Vagina (tissue), 2 donors: ENCODE measurements around the gene ASCC3.

Source experiments
- POLR2A ChIP-seq, 2 donors: fragments of 450-650 bp; IDR thresholded peaks; one replicate each; pipeline ENCODE4 v1.6.1; 2017; ENCODE audit warnings: antibody characterized with exemption in 2 of 2, mild to moderate bottlenecking in 2 of 2, moderate library complexity in 2 of 2
- POLR2AphosphoS5 ChIP-seq, 2 donors: sonication (generic); formaldehyde crosslinking; IDR thresholded peaks; one replicate each; pipeline ENCODE4 v1.9.0; 2017; ENCODE audit warnings: antibody characterized with exemption in 2 of 2, mild to moderate bottlenecking in 2 of 2, low read depth in 1 of 2; ENCODE audit not compliant: insufficient read depth in 1 of 2
- TF ChIP-seq, protein P1 (sequence below), 3 experiments: fragments of 450-650 bp in 2 of 3; fragments of 200-600 bp in 1 of 3; sonication (generic) in 1 of 3; IDR thresholded peaks; one replicate each; pipeline ENCODE4 v1.5.1; 2017 to 2019; ENCODE audit warnings: antibody characterized with exemption in 3 of 3, mild to moderate bottlenecking in 2 of 3, moderate library complexity in 2 of 3

DNA sequence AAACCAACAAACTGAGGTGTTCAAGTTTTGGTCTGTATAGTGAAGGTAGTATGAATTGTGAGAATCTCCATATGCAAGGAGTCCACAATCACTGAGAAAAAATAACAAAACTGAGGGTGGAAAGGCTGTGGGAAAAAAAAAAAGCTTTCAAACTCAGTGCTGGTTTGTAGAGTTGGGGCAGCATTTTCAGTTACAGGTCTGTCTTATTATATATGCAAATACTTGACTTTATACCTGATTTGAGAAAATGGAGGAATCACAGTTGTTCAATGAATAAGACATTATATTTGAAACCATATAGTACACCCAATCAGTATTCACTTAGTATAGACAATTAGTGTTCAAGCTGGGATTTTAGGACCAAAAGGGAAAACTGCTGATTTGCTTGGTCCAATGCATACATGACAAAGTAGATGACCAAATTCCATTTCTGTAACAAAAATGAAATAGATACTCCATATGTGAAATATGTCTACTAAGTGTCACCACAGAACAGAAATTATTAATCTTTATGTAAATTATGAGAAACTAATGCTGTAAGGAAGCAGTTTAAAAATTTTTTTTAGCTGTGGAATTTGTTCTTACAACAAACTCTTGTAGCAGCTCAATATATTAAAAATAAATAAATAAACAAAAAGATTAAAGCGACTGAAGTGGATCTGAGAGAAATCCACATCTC, 187.7 kb downstream of the ASCC3 start:
- TF ChIP-seq, protein P1, sequence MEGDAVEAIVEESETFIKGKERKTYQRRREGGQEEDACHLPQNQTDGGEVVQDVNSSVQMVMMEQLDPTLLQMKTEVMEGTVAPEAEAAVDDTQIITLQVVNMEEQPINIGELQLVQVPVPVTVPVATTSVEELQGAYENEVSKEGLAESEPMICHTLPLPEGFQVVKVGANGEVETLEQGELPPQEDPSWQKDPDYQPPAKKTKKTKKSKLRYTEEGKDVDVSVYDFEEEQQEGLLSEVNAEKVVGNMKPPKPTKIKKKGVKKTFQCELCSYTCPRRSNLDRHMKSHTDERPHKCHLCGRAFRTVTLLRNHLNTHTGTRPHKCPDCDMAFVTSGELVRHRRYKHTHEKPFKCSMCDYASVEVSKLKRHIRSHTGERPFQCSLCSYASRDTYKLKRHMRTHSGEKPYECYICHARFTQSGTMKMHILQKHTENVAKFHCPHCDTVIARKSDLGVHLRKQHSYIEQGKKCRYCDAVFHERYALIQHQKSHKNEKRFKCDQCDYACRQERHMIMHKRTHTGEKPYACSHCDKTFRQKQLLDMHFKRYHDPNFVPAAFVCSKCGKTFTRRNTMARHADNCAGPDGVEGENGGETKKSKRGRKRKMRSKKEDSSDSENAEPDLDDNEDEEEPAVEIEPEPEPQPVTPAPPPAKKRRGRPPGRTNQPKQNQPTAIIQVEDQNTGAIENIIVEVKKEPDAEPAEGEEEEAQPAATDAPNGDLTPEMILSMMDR (IDR thresholded peaks at IDR 0.05): no peak
- no peak for TF ChIP-seq POLR2AphosphoS5 (IDR thresholded peaks at IDR 0.05; ENCODE audit: insufficient read depth in 1 of 2, low read depth in 1 of 2)
- no peak for TF ChIP-seq POLR2A (IDR thresholded peaks at IDR 0.05)
